GOT3 (cell line): ENCODE data around the gene SPPL3.
"Not testable (repeated sequence)": the region's sequence is repeated elsewhere in the genome, so short reads cannot be mapped to it uniquely, and the experiment has no call there.

Experiments used
- DNase-seq: peaks from one replicate; lab custom pipeline; 2025; ENCODE audit warnings: mixed read lengths; lab: John Stamatoyannopoulos, UW

SPPL3 gene

GRCh38 chr12:120744922-120745493 lies 159.2 kb downstream of the SPPL3 start:
- no peak for DNase-seq

DNA sequence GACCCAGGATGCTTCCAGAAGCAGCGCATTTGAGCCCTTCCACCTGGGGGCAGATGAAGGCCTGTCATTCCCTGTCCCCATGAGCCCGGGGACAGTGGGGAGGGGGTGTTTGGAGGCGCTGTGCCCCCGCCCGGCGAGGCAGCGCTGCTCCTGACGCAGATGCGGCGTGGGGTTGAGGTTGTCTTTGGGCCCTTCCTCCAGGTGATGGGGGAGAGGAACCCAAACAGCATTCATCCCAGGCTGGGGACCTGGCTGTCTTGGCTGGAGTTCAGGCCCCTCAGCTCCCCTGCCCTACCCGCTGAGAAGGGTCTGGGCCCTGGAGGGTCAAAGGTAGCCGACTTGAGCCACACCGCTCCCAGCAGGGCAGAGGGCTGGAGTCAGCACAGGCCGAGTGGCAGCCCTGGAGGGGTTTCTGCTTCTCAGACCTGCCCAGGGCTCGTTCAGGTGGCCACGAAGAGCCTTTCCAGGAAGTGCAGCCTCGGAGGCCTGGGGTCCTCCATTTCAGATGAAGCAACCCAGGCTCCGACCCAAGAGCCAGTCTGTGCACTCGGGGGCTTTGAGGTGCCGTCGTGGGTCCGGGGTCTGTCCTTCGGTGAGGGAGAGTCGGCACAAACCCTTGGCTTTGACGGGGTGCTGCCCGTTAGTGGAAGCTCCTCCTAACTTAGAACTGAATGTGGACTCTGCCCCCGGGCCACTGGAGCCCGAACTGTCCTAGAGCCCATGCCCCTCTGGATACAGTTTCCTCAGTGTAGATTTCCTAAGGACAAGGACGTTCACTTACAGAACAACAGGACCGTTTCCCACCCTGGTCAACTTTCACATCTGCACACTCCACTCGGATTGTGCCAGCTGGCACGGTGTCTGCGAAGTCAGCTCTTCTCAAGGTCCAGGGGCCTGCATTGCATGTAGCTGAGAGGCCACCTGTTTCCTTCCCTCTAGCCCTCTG lies 162.4 kb downstream of the SPPL3 start:
- no peak for DNase-seq

- no peak for DNase-seq
Measured at GRCh38 chr12:120740871-120741270, 163.3 kb downstream of the SPPL3 start.

- DNase-seq, result no peak
Measured at GRCh38 chr12:120739821-120740613, 164.1 kb downstream of the SPPL3 start.

DNA sequence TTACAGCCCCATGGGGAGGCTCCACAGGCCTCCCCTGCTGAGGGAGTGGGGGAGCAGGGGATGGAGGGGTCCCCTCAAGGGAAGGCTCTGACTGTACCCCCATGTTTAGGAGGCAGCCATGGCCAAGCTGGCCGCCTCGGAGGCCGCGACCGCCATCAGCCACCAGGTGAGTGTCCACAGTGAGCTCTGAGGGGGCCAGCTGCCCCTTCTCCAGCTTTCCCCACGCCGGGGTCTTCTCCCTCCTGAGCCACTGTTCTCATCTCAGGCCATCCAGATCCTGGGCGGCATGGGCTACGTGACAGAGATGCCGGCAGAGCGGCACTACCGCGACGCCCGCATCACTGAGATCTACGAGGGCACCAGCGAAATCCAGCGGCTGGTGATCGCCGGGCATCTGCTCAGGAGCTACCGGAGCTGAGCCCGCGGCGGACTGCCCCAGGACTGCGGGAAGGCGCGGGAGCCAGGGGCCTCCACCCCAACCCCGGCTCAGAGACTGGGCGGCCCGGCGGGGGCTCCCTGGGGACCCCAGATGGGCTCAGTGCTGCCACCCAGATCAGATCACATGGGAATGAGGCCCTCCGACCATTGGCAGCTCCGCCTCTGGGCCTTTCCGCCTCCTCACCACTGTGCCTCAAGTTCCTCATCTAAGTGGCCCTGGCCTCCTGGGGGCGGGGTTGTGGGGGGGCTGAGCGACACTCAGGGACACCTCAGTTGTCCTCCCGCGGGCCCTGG lies 165.0 kb downstream of the SPPL3 start:
- DNase-seq, result no peak

GRCh38 chr12:120738252-120739030 lies 165.7 kb downstream of the SPPL3 start:
- DNase-seq, result no peak

- no peak for DNase-seq
Measured at GRCh38 chr12:120737557-120738251, 166.5 kb downstream of the SPPL3 start.

- DNase-seq, result no peak
Measured at GRCh38 chr12:120736404-120737331, 167.5 kb downstream of the SPPL3 start.

GRCh38 chr12:120735181-120735580 lies 169.0 kb downstream of the SPPL3 start:
- no peak for DNase-seq

DNA sequence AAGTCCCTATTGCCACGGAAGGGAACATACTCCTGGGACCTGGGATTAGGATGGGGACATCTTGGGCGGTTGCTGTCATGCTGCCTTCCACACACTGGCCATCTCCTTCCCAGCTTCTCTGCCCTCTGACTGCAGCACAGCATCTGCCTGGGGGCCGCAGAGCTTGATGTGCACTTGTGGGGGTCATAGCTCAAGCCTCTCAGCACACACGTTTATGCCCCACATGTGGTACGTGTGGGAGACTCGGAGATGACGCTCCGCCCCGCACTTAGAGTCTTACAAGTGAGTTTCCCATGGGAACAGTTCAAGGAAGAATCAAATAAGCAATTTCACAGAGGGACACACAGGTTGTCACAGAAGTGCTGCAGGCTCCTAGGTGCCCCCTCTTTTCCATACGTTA lies 169.9 kb downstream of the SPPL3 start:
- DNase-seq, result no peak

DNA sequence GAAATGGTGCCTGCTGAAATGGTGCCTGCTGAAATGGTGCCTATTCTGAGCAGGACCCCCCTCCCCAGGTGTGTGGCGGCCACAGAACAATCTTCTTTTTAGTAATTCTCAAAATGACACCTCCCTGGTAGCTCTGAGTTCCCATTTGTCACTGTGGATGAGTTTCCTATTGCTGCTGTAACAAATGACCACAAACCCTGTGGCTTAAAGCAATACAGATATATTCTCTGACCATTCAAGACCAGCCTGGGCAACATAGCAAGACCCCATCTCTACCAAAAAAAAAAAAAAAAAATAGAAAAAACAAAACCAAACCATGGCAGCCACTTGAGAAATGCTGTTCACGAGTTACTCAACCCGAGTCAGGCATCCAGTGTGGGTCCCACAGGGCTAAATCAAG lies 170.6 kb downstream of the SPPL3 start:
- no peak for DNase-seq

DNA sequence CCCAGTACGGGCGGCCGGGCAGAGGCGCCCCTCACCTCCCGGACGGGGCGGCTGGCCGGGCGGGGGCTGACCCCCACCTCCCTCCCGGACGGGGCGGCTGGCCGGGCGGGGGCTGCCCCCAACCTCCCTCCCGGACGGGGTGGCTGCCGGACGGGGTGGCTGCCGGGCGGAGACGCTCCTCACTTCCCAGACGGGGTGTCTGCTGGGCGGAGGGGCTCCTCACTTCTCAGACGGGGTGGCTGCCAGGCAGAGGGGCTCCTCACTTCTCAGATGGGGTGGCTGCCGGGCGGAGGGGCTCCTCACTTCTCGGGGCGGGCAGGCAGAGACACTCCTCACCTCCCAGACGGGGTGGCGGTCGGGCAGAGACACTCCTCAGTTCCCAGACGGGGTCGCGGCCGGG lies 172.0 kb downstream of the SPPL3 start:
- DNase-seq, result not testable (repeated sequence)

DNA sequence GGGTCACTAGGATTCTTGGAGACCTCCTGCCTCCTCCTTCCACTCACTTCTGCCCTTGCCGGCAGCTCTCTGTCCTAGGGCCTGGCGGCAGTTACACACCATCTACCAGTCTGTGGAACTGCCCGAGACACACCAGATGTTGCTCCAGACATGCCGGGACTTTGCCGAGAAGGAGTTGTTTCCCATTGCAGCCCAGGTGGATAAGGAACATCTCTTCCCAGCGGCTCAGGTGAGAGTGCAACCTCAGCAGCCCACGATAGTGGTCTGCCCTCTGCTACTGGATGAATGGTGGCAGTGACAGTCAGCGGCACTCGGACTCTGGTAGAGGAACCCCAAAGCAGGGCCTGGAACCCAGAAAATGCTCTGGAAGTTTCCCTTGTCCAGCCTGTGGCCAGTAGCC lies 177.2 kb downstream of the SPPL3 start:
- no peak for DNase-seq

DNA sequence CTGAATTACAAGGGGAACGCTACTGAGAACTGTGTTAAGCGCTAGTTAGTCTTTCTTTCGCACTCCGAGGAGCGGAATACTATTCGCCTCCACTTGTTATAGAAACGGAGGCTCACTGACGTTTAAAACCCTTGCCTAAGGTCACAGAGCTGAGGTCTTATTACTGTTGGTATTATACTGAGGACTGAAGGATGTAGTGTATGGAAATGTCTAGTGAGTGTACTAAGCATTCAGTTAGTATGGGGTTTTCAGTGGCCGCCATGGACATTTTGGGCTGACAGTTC lies 177.7 kb downstream of the SPPL3 start:
- DNase-seq, result no peak

DNA sequence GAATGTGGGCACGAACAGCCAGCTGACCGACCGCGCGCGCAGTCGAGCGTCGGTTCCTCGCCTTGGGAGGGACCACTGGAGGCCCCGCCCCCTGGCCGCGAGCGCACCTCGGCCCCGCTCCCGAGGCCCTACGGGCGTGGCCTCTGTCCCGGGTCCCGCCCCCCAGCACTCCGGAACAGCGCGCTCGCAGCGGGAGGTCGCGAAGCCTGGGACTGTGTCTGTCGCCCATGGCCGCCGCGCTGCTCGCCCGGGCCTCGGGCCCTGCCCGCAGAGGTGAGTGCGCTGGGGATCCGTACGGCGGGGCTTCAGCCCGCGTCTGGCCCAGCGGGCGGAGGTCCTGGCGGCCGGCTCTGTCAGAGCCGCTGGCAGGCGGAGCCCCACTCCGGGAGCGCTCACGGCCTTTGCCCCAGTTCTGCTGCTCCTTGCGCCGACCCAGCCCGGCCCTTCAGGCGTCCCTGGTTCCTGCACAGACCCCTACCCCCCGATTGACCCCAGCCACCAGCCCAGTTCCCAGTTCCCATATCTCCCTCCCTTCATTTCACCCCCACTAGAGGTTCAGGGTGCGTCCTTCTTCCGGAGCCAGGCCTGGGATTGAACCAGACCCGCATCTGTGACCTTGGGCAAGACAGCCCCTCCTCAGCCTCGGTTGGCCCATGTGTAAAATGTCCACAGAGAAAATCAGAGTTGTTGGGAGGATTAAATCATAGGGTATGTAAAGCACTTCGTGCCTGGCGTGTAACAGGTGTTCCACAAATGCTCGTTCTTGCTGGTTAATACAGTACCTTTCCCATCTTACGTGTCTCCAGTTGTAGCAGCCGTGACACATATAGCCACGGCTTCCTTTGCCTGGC lies 178.3 kb downstream of the SPPL3 start, which contains the start of gene ACADS:
ACADS (plus strand) TSS at position 168 of the 851 bp plus-strand sequence; CDS start at position 228, 60 bp downstream.
- peak; percentile 27 for DNase-seq

GRCh38 chr12:120725151-120725658 lies 179.0 kb downstream of the SPPL3 start:
- no peak for DNase-seq

DNA sequence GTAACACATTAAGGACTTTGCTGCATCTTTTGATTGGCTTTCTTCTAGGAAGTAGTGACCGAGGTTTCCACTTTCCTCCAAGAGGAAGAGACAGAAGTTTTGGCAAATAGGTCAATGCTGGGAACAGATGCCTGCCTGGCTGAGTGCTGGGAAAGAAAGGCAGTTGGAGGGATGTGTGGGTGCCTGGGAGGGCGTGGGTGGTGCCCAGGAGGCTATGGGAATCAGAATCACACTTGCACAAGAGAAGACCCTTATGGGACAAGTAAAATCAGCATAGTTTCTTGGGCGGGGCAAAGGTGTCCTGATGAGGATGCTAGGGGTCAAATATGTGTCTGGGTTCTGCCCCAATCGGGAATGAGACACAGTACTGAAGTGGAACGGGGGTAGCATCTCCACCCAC lies 179.4 kb downstream of the SPPL3 start:
- DNase-seq, result no peak

DNA sequence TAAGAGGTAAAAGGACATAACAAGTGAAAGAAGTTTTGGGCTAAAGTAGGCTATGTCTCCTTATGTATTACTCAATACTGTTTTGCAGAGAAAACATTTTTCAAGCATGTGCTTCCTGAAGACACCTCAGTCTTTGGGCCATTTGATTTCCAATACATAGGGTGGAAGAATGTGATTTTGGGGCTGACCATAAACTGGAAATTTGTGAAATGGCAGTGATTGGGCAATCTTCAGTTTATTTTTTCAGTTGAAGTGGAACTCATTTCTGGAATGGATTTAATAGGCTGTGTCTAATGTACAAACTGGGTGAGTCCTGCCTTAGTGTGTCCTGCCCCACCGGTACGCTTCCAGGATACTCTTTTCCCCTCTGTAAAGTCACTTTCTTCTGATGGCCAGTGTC lies 181.4 kb downstream of the SPPL3 start:
- DNase-seq, result no peak
